Gastroesophageal sphincter (tissue), 4 donors: ENCODE results near the gene COPB1. TPM values are rescaled to one million over a fixed set of nuclear protein-coding genes. Genes with fewer than 3 reads are reported as not detected.

Experiments used
- ATAC-seq: fragments of 150-250 bp; one replicate; pipeline ENCODE4 v1.9.1; 2016; ENCODE audit warnings: mild to moderate bottlenecking, moderate library complexity
- H3K27ac ChIP-seq, 4 donors: fragments of 200-600 bp; sonication (generic) in 3 of 4; 1 replicate in 3 of 4; 2 replicates in 1 of 4; pipeline ENCODE4 v1.5.1; 2016 to 2019
- H3K27me3 ChIP-seq: fragments of 200-600 bp; sonication (generic); one replicate; pipeline ENCODE4 v1.5.1; 2019
- H3K36me3 ChIP-seq, 2 donors: fragments of 200-600 bp; sonication (generic); one replicate each; pipeline ENCODE4 v1.5.1; 2019; ENCODE audit warnings: control low read depth in 1 of 2
- H3K4me1 ChIP-seq, 3 donors: fragments of 200-600 bp; sonication (generic); 1 replicate in 2 of 3; 2 replicates in 1 of 3; pipeline ENCODE4 v1.5.1; 2016 to 2019; ENCODE audit warnings: control low read depth in 2 of 3
- H3K4me3 ChIP-seq, 2 donors: fragments of 200-600 bp; sonication (generic); one replicate each; pipeline ENCODE4 v1.5.1; 2019; ENCODE audit warnings: mild to moderate bottlenecking in 1 of 2, moderate library complexity in 1 of 2
- H3K9me3 ChIP-seq, 3 donors: fragments of 200-600 bp; sonication (generic); one replicate each; pipeline ENCODE4 v1.5.1; 2017 to 2019; ENCODE audit warnings: control low read depth in 2 of 3
- CTCF ChIP-seq, 4 experiments: fragments of 200-600 bp in 2 of 4; fragments of 450-650 bp in 2 of 4; sonication (generic) in 1 of 4; IDR thresholded peaks; one replicate each; pipeline ENCODE4 v1.5.1; 2017 to 2019; ENCODE audit warnings: antibody characterized with exemption in 4 of 4, mild to moderate bottlenecking in 2 of 4, moderate library complexity in 2 of 4
- EP300 ChIP-seq: sonication (generic); formaldehyde crosslinking; IDR thresholded peaks from one replicate; pipeline ENCODE4 v1.6.1; 2017; ENCODE audit warnings: antibody characterized with exemption, mild to moderate bottlenecking
- POLR2A ChIP-seq, 2 donors: fragments of 450-650 bp; IDR thresholded peaks; one replicate each; pipeline ENCODE4 v1.6.1; 2017; ENCODE audit warnings: antibody characterized with exemption in 2 of 2, mild to moderate bottlenecking in 2 of 2, moderate library complexity in 1 of 2
- POLR2AphosphoS5 ChIP-seq: sonication (generic); formaldehyde crosslinking; IDR thresholded peaks from one replicate; pipeline ENCODE4 v1.6.1; 2017; ENCODE audit warnings: antibody characterized with exemption
- WGBS, 2 donors: methylation state at CpG; one replicate each; pipeline ENCODE4 v1.1.5; 2018; ENCODE audit warnings: low coverage in 1 of 2; 5-methylcytosine and 5-hydroxymethylcytosine counted together
- total RNA-seq, 4 donors: library from RNA; depleted of rRNA; stranded (reverse); fragments of >200 nt; gene quantifications; one replicate each; pipeline ENCODE4 v1.1.0, GENCODE V29; 2016

The COPB1 gene
- total RNA-seq, 4 donors from 2014 or later: 74.5 to 130 (median 101) TPM

DNA sequence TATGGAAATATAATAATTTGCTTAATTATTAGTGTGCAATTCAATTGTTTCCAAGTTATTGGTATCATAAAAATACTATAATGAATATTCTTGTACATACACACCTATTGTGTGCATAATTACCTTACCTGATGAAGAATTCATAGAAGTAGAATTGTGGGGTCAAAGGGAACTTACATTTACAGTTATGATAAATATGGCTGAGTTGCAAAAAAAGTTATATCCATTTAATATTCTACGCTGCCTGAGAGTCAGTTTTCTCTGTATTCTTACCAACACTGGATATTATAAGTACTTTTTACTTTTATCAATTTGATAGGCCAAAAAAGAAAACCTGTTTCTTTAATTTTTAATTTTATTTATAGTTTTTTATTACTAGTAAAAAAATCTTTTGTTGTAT is 22.6 kb upstream of the COPB1 start:
- no peak for TF ChIP-seq CTCF (IDR thresholded peaks at IDR 0.05)
- no peak for TF ChIP-seq POLR2AphosphoS5
- no peak for TF ChIP-seq POLR2A (IDR thresholded peaks at IDR 0.05)
- no peak for TF ChIP-seq EP300
- H3K4me1 ChIP-seq: peaks cover 5 to 27% (median 6%) of the 10 kb centered on the region in 3 donors
- no peak for ATAC-seq

GRCh38 chr11:14520747-14521151 is 21.1 kb upstream of the COPB1 start:
- Histone ChIP-seq H3K36me3 (peaks cover 0 to 27% of the 10 kb centered on the region in 2 donors), H3K4me3 (peak overlapping the region; percentile 62 to 80), H3K9me3 (no peaks in the 10 kb centered on the region), H3K27me3 (no peaks in the 10 kb centered on the region), H3K4me1 (peaks cover 5 to 27% (median 6%) of the 10 kb centered on the region in 3 donors), H3K27ac (peak overlapping the region; percentile 30 to 89 (median 84))
- WGBS, 2 donors: 14 to 23% methylated on average over 7 to 11 of the region's 11 CpGs
- no peak for ATAC-seq
- TF ChIP-seq CTCF (IDR thresholded peaks at IDR 0.05) (no peak), EP300 (no peak), POLR2AphosphoS5 (no peak), POLR2A (IDR thresholded peaks at IDR 0.05) (no peak)

More for the DNA sequence above, 22.6 kb upstream of the COPB1 start:
- H3K27ac ChIP-seq: no peak overlapping the region
- H3K9me3 ChIP-seq: no peaks in the 10 kb centered on the region
- H3K36me3 ChIP-seq: peaks cover 0 to 13% of the 10 kb centered on the region in 2 donors
- H3K4me3 ChIP-seq: no peak overlapping the region
- 93 to 94% methylated on average over 1 of the region's 1 CpG for WGBS, 2 donors
- H3K27me3 ChIP-seq: no peaks in the 10 kb centered on the region

DNA sequence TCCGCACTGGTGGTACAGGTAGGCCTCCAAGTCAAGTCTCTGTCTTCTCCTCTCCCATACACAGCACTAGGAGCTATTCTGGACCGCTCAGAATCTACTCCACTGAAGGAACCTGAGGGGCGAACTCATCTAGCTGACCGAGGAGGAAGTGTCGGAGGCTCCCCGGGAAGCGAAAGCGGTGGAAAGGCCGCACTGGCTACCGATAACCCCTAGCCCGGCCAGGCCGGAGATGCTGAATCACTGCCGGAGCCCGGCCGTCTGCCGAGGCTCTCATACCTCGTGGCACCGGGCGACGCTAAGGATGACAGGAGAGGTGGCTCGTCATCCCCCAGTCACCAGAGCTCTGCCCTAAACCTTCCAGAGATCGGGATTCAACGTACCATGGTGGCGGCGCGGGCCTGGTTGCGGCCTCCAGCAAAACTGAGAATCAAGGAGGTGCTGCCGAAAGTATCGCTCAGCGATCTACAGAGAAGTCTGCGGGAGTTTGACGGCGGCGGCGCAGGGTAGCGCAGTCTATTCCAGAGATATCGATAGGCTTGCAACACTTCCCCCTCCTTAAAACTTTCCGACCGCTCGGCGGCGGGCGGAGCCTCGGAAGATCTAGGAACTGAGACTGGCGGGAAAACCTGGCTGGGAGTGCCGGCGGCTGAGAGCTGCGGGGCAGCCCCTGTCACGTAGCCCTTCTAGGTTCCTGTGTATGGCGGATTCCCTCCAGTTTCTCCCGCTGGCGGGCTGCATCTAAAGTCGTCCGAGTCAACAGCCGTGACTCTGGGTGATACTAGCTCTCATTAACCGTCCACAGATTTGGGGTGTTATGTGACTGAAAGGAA is 20.5 kb upstream of the COPB1 start, which contains the start of gene PSMA1:
TSS of gene PSMA1 (minus strand) at position 470 of the 830 bp plus-strand sequence. CDS start at position 383, 87 bp downstream.
- WGBS, 2 donors: 0% methylated on average over 2 to 3 of the region's 56 CpGs
- H3K4me1 ChIP-seq: peaks cover 5 to 27% (median 6%) of the 10 kb centered on the region in 3 donors
- TF ChIP-seq POLR2A (IDR thresholded peaks at IDR 0.05) (peak in 1 of 2 donors; percentile 35), EP300 (no peak), POLR2AphosphoS5 (peak; percentile 72), CTCF (IDR thresholded peaks at IDR 0.05) (peak in 3 of 4 experiments; percentile 56 to 86 (median 74))

DNA sequence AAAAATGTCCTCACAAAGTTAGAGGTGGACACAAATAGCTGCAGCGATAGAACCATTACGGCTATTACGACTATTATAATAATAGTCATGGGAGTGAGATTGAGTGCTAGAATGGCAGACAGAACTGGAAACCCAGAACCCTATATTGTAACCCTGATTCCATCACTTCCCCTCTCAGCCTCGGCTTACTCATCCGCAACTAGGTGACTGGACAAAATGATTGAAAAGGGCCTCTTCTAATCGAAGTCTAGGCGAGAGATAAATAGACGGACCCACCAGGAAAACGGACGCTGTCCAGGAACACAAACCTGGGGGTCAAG is 19.9 kb upstream of the COPB1 start:
- Histone ChIP-seq H3K4me1 (peaks cover 5 to 27% (median 6%) of the 10 kb centered on the region in 3 donors), H3K27me3 (no peaks in the 10 kb centered on the region), H3K27ac (peak overlapping the region; percentile 39 to 89 (median 84)), H3K4me3 (peak overlapping the region; percentile 62 to 80), H3K9me3 (no peaks in the 10 kb centered on the region), H3K36me3 (peaks cover 0 to 39% of the 10 kb centered on the region in 2 donors)
- no peak for ATAC-seq
- TF ChIP-seq POLR2AphosphoS5 (no peak), POLR2A (IDR thresholded peaks at IDR 0.05) (no peak), EP300 (no peak), CTCF (IDR thresholded peaks at IDR 0.05) (no peak)
- whole genome bisulfite sequencing, 2 donors: 0% methylated on average over 10 of the region's 10 CpGs

More for the DNA sequence above, 20.5 kb upstream of the COPB1 start, which contains the start of gene PSMA1:
- H3K4me3 ChIP-seq: peak within 1 kb of the TSS; percentile 62 to 80
- H3K9me3 ChIP-seq: no peaks in the 10 kb centered on the region
- ATAC-seq: peak; percentile 98
- no peaks in the 10 kb centered on the region for H3K27me3 ChIP-seq
- peaks cover 0 to 34% of the 10 kb centered on the region in 2 donors for H3K36me3 ChIP-seq
- peak within 1 kb of the TSS; percentile 39 to 89 (median 84) for H3K27ac ChIP-seq

GRCh38 chr11:14518820-14519219 is 19.2 kb upstream of the COPB1 start:
- H3K27me3 ChIP-seq: no peaks in the 10 kb centered on the region
- TF ChIP-seq CTCF (IDR thresholded peaks at IDR 0.05) (no peak), POLR2AphosphoS5 (no peak), EP300 (no peak), POLR2A (IDR thresholded peaks at IDR 0.05) (no peak)
- peak overlapping the region in 2 of 4 donors; percentile 83 to 86 for H3K27ac ChIP-seq
- peak overlapping the region; percentile 62 to 80 for H3K4me3 ChIP-seq
- no peak for ATAC-seq
- H3K9me3 ChIP-seq: no peaks in the 10 kb centered on the region
- H3K36me3 ChIP-seq: peaks cover 0 to 47% of the 10 kb centered on the region in 2 donors
- WGBS, 2 donors: 75 to 80% methylated on average over 1 to 3 of the region's 3 CpGs
- peaks cover 5 to 27% (median 6%) of the 10 kb centered on the region in 3 donors for H3K4me1 ChIP-seq
